SU-DHL-6 (cell line): ENCODE measurements around the gene SLC35F1.

ENCODE experiments used
- CTCF ChIP-seq: fragments of 200-600 bp; sonication (generic); IDR thresholded peaks from one replicate; pipeline ENCODE4 v1.5.1; 2017; ENCODE audit warnings: antibody characterized with exemption, mild to moderate bottlenecking, low read length, moderate library complexity; ENCODE audit not compliant: insufficient read depth, poor library complexity, severe bottlenecking
- EZH2phosphoT487 ChIP-seq: fragments of 200-600 bp; sonication (generic), shearing (Covaris generic); conservative IDR thresholded peaks from 2 replicates; pipeline ENCODE4 v1.6.1; 2018; ENCODE audit warnings: mild to moderate bottlenecking, antibody characterized with exemption, low read length, moderate library complexity, mixed read lengths

- TF ChIP-seq CTCF (no peak), EZH2phosphoT487 (no peak)
Observed at GRCh38 chr6:118218156-118218555, 311.1 kb downstream of the SLC35F1 start.
